ENCODE measurements around the gene IFNL3. TPM values are rescaled to one million over a fixed set of nuclear protein-coding genes. Genes with fewer than 3 reads are reported as not detected.
"Not testable (repeated sequence)": the region's sequence is repeated elsewhere in the genome, so short reads cannot be mapped to it uniquely, and the experiment has no call there.

Gene IFNL3
- total RNA-seq, 1 donor from 2014 or later: not detected

DNA sequence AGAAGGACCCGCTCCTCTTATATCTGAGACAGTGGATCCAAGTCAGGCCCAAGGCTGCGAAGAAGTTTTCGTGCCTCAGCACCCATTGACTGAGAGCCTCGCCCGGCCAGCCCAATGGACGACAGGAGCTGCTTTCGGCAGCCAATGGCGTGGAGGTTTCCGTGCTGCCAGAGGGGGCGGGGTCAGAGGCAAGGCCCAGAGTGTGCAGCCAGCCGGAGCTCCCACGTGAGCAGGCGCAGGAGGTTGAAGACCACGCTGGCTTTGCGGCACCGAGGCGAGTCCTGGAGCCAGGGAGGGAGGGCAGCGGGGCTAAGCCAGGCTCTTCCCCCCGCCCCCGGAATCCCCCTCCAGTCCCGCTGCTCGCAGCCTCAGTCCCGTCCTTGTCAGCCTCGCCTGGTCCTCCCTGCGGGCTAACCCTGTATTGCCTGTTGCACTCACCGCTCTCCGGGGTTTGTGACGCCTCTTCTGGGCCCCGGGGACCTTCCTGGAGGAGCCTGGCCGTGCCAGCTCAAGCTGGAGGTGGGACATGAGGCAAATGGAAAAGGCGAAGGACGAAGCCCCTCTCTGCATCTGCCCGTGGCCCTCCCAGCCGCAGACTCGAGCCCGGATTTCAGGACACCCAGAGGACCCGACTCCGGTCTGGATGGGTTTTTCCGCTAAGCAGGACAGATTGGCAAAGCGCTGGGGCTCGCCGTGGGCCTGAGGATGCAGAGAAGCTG, 2.3 kb upstream of the IFNL3 start:
- Mint-ChIP-seq H3K27ac (no peak overlapping the region), H3K9me3 (no peaks in the 10 kb centered on the region), H3K36me3 (ENCODE audit: low read depth) (no peaks in the 10 kb centered on the region), H3K27me3 (peaks cover 15% of the 10 kb centered on the region), H3K4me3 (no peak overlapping the region), H3K4me1 (no peaks in the 10 kb centered on the region)
- intact Hi-C loops (cut with micrococcal nuclease): no loop called here
- DNase-seq: peak; percentile 58

GRCh38 chr19:39245166-39245565, 360 bp upstream of the IFNL3 start:
- H3K27ac Mint-ChIP-seq; H3K9me3 Mint-ChIP-seq; H3K4me3 Mint-ChIP-seq; intact Hi-C loops (cut with micrococcal nuclease); H3K27me3 Mint-ChIP-seq; H3K36me3 Mint-ChIP-seq (ENCODE audit: low read depth); DNase-seq; H3K4me1 Mint-ChIP-seq: not testable (repeated sequence)

DNA sequence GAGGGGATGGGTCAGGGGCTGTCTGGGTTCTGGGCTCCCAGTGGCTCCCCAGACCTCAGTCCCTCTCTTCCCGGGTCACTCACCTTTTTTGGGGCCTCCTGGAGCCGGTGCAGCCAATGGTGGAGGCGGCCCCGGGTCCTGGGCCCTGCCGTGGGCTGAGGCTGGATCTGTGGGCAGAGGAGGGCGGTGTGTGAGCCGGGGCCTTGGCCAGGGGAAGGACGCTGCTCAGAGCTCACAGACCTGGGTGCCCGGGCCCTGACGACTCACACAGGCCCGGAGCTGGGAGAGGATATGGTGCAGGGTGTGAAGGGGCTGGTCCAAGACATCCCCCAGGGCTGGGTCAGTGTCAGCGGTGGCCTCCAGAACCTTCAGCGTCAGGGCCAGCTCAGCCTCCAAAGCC, 1.1 kb downstream of the IFNL3 start:
- DNase-seq; H3K27ac Mint-ChIP-seq; H3K36me3 Mint-ChIP-seq (ENCODE audit: low read depth); H3K4me3 Mint-ChIP-seq; H3K9me3 Mint-ChIP-seq; H3K4me1 Mint-ChIP-seq; intact Hi-C loops (cut with micrococcal nuclease); H3K27me3 Mint-ChIP-seq: not testable (repeated sequence)

- H3K27ac Mint-ChIP-seq: no peak overlapping the region
- no peak for DNase-seq
- H3K4me3 Mint-ChIP-seq: no peak overlapping the region
- no peaks in the 10 kb centered on the region for H3K36me3 Mint-ChIP-seq (ENCODE audit: low read depth)
- no peaks in the 10 kb centered on the region for H3K27me3 Mint-ChIP-seq
- intact Hi-C loops (cut with micrococcal nuclease): no loop called here
- no peaks in the 10 kb centered on the region for H3K9me3 Mint-ChIP-seq
- H3K4me1 Mint-ChIP-seq: peaks cover 16% of the 10 kb centered on the region
Observed at GRCh38 chr19:39240421-39240820, 4.4 kb downstream of the IFNL3 start.

GRCh38 chr19:39238944-39239343, 5.9 kb downstream of the IFNL3 start:
- no peak overlapping the region for H3K27ac Mint-ChIP-seq
- intact Hi-C loops (cut with micrococcal nuclease): no loop called here
- DNase-seq: no peak
- no peaks in the 10 kb centered on the region for H3K36me3 Mint-ChIP-seq (ENCODE audit: low read depth)
- no peaks in the 10 kb centered on the region for H3K9me3 Mint-ChIP-seq
- H3K4me1 Mint-ChIP-seq: peaks cover 16% of the 10 kb centered on the region
- H3K4me3 Mint-ChIP-seq: no peak overlapping the region
- no peaks in the 10 kb centered on the region for H3K27me3 Mint-ChIP-seq

- H3K4me1 Mint-ChIP-seq: peaks cover 16% of the 10 kb centered on the region
- intact Hi-C loops (cut with micrococcal nuclease): no loop called here
- DNase-seq: no peak
- H3K27ac Mint-ChIP-seq: peak overlapping the region; percentile 79
- peak overlapping the region; percentile 59 for H3K4me3 Mint-ChIP-seq
- no peaks in the 10 kb centered on the region for H3K36me3 Mint-ChIP-seq (ENCODE audit: low read depth)
- H3K27me3 Mint-ChIP-seq: no peaks in the 10 kb centered on the region
- H3K9me3 Mint-ChIP-seq: no peaks in the 10 kb centered on the region
Observed at GRCh38 chr19:39238209-39238608, 6.6 kb downstream of the IFNL3 start.

DNA sequence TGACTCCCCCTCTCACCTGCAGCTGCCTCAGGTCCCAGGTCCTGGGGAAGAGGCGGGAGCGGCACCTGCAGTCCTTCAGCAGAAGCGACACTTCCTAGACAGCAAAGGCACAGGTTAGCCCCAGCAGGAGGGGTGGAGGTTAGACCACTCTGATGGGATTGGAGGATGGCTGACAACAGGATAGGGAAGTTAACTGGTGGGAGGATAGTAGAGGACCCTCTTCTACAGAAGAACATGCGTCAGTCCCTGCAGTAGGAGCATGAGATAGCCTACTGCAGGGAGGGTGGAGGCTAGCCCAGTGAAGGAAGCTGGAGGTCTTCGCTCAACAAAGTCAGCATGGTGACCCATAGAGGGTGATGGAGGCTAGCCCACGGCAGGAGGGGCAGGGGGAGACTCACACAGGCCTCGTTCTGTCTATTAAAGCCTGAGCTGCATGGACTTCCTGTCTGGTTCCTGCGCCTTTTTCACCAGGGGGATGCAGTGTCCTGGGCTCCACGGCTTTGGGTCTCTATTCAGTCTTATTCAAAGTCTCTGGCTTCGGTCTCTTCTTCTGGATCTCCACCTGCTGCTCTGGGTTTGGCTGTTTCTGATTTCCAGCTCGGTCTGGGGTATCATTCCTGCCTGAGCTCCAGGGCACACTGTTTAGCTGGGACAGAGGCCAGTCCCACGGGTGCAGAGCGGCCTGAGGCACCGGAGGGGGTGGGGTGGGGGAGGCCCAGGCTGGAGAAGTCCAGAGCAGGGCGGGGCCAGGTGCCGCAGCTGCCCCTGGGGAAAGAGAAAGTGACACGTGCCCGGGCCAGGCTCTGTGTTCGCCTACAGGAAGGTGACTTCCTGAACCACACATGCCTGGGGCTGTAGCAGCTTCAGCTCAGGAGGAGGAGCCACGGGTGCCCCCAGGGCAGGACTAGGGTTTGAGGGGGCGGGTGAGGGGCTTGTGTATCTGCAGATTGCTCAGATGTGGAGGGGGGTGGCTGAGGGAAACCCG, 7.3 kb downstream of the IFNL3 start:
- H3K36me3 Mint-ChIP-seq (ENCODE audit: low read depth): no peaks in the 10 kb centered on the region
- peak overlapping the region; percentile 79 for H3K27ac Mint-ChIP-seq
- intact Hi-C loops (cut with micrococcal nuclease): no loop called here
- peak overlapping the region; percentile 59 for H3K4me3 Mint-ChIP-seq
- no peaks in the 10 kb centered on the region for H3K9me3 Mint-ChIP-seq
- peaks cover 16% of the 10 kb centered on the region for H3K4me1 Mint-ChIP-seq
- peak; percentile 81 for DNase-seq
- H3K27me3 Mint-ChIP-seq: no peaks in the 10 kb centered on the region

- no peak for DNase-seq
- H3K4me1 Mint-ChIP-seq: peaks cover 16% of the 10 kb centered on the region
- H3K27me3 Mint-ChIP-seq: peaks cover 2% of the 10 kb centered on the region
- no peak overlapping the region for H3K4me3 Mint-ChIP-seq
- no peaks in the 10 kb centered on the region for H3K9me3 Mint-ChIP-seq
- intact Hi-C loops (cut with micrococcal nuclease): no loop called here
- no peak overlapping the region for H3K27ac Mint-ChIP-seq
- no peaks in the 10 kb centered on the region for H3K36me3 Mint-ChIP-seq (ENCODE audit: low read depth)
Observed at GRCh38 chr19:39236527-39236926, 8.3 kb downstream of the IFNL3 start.

DNA sequence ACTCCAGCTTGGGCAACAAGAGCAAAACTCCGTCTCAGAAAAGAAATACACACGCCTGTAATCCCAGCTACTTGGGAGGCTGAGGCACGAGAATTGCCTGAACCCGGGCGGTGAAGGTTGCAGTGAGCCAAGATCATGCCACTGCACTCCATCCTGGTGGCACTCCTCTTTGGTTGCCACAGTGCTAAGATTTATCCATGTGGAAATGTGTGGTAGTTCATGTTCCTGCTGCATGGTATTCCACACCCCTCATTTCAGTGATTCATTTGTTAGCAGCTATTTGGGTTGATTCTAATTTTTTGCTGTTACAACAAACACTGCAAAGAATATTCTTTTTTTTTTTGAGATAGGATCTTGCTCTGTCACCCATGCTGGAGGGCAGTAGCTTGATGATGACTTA, 12.1 kb downstream of the IFNL3 start:
- Mint-ChIP-seq H3K27me3 (peaks cover 4% of the 10 kb centered on the region), H3K4me1 (peaks cover 8% of the 10 kb centered on the region), H3K27ac (no peak overlapping the region), H3K9me3 (no peaks in the 10 kb centered on the region), H3K36me3 (ENCODE audit: low read depth) (no peaks in the 10 kb centered on the region), H3K4me3 (no peak overlapping the region)
- intact Hi-C loops (cut with micrococcal nuclease): no loop called here
- DNase-seq: no peak

DNA sequence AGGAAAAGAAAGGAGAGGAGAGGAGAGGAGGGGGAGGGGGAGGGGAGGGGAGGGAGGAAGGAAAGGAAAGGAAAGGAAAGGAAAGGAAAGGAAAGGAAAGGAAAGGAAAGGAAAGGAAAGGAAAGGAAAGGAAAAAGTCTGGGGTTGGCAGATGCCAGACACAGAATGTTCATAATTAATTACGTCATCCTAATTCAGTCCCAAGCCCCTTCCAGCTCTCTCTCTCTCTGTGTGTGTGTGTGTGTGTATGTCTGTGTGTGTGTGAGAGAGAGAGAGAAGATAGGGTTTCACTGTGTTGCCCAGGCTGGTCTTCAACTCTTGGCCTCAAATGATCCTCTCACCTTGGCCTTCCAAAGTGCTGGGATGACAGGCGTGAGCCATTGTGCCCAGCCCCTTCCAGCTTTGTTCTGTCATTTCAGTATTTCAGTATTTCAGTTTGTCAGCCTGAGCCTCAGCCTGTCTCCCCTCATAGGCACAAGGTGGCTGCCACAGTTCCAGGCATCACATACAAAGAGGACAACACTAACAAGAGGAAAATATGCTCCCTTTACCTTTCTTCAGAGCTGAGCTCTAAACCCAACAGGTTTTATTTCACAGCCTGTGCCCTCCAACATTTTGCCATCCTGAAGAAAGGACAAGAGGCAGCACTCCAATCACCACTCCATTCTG, 14.6 kb downstream of the IFNL3 start:
- peaks cover 8% of the 10 kb centered on the region for H3K27me3 Mint-ChIP-seq
- no peaks in the 10 kb centered on the region for H3K36me3 Mint-ChIP-seq (ENCODE audit: low read depth)
- no peak overlapping the region for H3K4me3 Mint-ChIP-seq
- no peak overlapping the region for H3K27ac Mint-ChIP-seq
- intact Hi-C loops (cut with micrococcal nuclease): no loop called here
- no peaks in the 10 kb centered on the region for H3K9me3 Mint-ChIP-seq
- no peaks in the 10 kb centered on the region for H3K4me1 Mint-ChIP-seq
- no peak for DNase-seq

DNA sequence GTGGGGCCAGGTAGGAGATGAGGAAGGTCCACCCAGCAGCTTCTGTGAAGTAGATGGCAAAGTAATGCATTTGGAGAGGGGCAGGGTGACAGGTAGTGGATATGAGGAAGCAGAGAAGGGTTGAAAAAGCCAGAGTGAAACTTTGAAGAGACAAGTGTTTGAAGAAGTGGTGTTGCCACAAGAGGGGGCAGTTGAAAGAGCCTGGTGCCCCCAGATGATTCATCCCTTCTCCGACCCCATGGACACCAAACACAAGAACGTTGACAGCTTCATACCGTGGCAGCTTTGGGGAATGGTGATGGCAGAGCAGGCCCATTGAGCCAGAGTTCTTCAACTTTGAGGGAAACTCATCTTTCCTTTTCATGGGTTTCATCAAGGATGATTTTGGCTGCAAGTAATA, 19.9 kb downstream of the IFNL3 start:
- Mint-ChIP-seq H3K4me1 (peaks cover 3% of the 10 kb centered on the region), H3K9me3 (no peaks in the 10 kb centered on the region), H3K36me3 (ENCODE audit: low read depth) (no peaks in the 10 kb centered on the region), H3K27me3 (peaks cover 20% of the 10 kb centered on the region), H3K27ac (no peak overlapping the region), H3K4me3 (no peak overlapping the region)
- intact Hi-C loops (cut with micrococcal nuclease): no loop called here
- DNase-seq: no peak

GRCh38 chr19:39223703-39224279, 21.0 kb downstream of the IFNL3 start:
- Mint-ChIP-seq H3K4me3 (no peak overlapping the region), H3K36me3 (ENCODE audit: low read depth) (no peaks in the 10 kb centered on the region), H3K4me1 (peaks cover 3% of the 10 kb centered on the region), H3K9me3 (no peaks in the 10 kb centered on the region), H3K27me3 (peaks cover 19% of the 10 kb centered on the region), H3K27ac (no peak overlapping the region)
- peak; percentile 75 for DNase-seq
- intact Hi-C loops (cut with micrococcal nuclease): no loop called here

- intact Hi-C loops (cut with micrococcal nuclease); H3K9me3 Mint-ChIP-seq; H3K4me1 Mint-ChIP-seq; H3K4me3 Mint-ChIP-seq; H3K36me3 Mint-ChIP-seq (ENCODE audit: low read depth); H3K27ac Mint-ChIP-seq; DNase-seq: not testable (repeated sequence)
- peaks cover 19% of the 10 kb centered on the region for H3K27me3 Mint-ChIP-seq
Observed at GRCh38 chr19:39219108-39219507, 25.7 kb downstream of the IFNL3 start.

Measured in activated CD4-positive, alpha-beta T cell treated with anti-CD3 and anti-CD28 coated beads, Interleukin-2, amount 10 ng/mL, durations not matched to agents 24 days and 14 days (primary cell).